ENCODE results near the gene GFRA4.

GFRA4 gene, protein sequence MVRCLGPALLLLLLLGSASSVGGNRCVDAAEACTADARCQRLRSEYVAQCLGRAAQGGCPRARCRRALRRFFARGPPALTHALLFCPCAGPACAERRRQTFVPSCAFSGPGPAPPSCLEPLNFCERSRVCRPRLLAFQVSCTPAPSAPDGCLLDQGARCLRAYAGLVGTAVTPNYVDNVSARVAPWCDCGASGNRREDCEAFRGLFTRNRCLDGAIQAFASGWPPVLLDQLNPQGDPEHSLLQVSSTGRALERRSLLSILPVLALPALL

DNA sequence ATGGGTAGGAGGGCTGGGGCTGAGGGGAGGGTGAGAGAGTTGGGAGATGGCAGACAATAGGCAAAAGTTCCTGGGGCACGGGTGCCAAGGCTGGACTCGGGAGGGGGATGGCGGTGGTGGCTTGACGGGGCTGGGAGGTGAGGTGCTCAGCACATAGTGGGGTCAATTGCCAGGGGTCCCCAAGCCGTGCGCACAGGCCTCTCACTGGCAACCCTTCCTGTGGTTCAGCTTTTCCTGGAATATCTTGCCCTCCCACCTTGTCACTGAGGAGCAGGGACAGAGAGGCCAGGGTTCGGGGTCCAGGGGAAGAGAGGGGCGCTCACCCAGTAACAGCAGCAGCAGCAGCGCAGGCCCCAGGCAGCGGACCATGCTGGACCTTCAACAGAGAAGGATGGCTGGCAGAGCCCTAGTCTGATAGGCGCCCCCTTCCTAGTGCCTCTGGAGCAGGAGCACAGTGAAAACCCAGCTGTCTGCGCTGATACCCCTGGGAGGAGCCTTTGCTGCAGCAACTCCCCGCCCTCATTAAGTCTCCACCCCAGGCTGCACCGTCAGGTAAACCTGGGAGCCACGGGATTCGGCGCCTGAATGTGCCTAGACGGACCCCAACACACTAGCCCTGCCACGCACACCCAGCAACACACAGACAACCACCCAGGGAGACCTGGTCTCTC is at the start of gene GFRA4:
Gene GFRA4 (minus strand): TSS at position 369 of the 671 bp plus-strand sequence. CDS start 0 bp downstream, at position 369.
- in situ Hi-C loops (cut with HindIII; ENCODE audit: low sequenced_read_pairs), result no loop called here

DNA sequence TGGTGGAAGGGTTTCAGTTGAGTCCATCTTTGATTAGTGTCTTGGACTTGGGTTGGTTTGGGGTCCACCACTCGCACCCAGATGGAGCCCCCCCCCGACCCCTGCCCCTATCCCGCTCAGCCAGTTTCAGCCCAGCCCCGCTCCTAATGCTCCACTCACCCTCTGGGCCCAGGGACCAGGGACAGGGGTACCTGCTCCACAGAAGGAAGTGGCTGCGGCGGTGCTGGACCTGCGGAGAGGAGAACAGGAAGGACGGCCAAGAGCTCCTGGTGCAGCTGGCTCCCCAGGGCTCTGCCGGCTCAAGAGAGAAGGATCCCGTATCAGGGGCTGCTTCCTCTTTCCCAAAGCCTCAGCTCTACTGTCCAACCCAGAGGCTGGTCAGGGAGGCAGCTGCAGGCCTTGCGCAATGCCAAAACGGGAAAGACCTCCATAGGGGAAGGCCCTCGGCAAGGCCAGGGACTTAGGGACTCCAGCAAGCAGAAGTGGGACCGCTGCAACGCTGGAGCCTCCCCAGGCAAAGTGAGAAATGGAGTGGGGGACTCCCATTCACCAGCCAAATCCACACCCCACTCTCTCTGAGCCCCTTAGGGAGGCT is 49.2 kb upstream of the GFRA4 start, which contains the start of gene SIGLEC1:
Gene SIGLEC1 (minus strand): TSS at position 322 of the 595 bp plus-strand sequence. CDS start 5,472 bp downstream, outside the sequence.
- in situ Hi-C loops (cut with HindIII; ENCODE audit: low sequenced_read_pairs), result no loop called here

DNA sequence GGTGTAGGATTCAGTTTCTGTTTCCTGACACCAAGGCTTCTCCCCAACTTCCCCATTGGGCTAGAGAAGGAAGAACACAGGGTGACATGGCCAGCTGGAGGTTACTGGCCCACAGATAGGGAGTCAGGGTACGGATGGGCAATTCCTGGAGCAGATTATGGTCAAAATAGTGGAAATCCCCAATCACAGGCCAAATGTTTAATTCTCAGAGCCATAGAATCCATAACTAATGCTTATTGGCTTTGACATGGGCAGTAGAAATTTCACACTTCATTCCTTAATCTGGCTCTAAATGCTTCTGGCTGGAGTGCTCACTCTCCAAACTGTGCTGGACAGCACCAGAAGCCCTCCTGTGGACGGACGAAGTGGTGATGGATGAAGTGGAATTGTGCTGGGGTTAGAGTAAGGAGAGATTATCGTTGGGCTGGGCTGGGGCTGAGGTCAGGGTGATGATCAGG is 48.3 kb upstream of the GFRA4 start:
- in situ Hi-C loops (cut with HindIII; ENCODE audit: low sequenced_read_pairs), result no loop called here

DNA sequence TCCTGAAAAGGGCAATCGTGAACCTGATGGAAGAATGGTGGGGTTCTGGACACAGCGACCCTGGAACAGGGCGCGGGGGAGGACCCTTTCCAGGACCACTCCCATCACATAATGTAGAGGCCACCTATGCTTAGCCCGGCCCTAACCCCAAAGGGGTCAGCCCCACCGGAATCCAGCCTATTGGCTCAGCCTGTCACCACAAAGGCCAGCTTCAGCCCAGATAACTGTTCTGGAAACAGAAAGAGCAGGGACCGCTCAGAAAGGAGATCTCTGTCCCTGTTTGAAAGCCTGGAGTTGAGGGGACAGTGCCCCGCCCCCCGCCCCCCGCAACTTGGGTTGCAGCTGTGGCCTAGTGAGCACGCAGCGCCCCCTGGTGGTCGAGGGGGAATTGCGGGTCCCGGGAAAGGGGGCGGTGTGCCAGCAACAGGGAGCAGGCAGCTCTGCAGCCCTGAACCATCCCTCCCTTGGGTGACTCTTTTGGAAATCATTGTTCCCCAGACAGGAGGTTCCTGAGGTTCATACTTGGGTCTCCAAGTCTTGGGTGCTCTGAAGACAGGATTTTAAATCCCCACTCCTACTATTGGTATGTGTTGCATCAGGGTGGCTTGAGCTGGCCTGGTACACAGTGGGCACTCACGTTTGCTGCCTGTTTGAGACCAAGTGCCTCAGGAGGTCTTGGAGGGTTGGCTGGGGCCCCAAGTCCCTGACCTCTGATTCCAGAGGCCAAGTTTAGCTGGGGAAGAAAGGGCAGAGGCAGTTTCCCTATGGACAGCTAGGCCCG is 47.7 kb upstream of the GFRA4 start:
- in situ Hi-C loops (cut with HindIII; ENCODE audit: low sequenced_read_pairs), result no loop called here

DNA sequence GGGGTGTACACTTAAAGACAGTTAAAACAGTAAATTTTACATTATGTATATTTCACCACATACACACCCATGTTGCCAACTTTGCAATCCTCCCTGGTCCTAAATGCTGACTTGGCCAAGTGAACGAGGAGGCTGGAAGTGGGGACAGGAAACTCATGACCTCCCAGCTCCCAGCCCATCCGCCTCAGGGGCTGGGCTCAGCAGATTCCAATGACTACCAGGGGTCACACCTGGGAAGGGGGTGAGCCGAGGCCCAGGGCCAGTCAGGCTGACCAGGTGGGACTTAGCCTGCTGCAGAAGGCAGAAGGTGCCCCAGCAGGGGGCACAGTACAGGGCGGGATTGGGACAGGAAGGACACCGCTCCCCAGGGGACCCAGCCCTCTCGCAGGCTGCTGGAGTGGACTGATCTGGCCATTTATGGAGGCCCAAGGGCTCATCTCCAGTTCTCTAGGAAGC is 46.8 kb upstream of the GFRA4 start:
- in situ Hi-C loops (cut with HindIII; ENCODE audit: low sequenced_read_pairs), result no loop called here

DNA sequence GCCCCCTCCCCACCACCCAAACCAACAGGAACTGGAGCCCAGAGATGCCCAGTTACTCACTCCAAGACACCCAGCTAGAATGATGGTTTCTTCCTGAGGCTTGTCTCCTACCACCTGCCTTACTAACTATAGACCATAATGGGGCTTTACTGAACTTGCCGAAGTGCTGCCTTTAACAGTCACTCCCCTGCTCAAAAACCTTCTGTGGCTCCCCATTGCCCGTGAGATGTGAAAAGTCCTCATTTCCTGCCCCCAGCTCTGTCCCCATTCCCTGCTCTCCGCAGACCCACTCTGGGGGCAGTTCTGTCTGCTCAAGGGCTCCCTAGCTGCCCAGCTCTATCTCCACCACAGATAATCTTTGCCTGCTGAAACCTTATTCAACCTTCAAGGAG is 44.3 kb upstream of the GFRA4 start:
- in situ Hi-C loops (cut with HindIII; ENCODE audit: low sequenced_read_pairs), result no loop called here

DNA sequence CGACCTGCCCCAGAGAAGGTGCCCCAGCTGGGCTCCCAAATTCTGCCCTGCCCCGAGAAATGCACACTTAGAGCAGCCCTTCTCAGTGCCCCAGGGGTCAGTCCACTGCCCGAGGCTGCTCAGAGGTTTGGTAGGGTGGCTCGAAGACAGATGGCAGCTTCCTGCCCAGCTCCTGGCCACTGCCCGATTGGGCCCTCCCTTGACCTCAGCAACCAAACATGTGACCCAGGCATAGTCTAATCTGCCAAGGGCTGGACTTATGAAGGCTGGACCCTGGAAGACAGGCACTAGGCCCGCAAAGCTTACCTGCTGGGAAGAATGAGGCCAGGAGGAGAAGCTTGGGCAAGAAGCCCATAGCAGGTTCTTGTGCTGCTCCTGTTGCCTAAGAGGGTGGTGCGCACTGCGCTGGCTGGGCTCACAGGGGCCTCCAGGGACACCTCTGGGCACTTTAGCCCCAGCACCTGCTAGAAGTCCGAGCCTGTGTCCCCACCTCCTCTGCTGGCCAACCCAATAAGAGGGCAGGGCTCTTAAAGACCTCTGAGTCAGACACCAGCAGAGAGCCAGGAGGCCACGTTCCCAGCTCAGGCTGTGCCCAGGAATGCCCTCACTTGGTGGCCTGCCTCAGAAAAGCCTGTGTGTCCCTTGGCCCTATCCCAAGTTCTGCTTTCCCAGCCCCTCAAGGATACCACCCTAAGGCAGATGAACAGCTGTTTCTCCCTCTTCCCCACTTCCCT is 43.7 kb upstream of the GFRA4 start:
- in situ Hi-C loops (cut with HindIII; ENCODE audit: low sequenced_read_pairs), result no loop called here

DNA sequence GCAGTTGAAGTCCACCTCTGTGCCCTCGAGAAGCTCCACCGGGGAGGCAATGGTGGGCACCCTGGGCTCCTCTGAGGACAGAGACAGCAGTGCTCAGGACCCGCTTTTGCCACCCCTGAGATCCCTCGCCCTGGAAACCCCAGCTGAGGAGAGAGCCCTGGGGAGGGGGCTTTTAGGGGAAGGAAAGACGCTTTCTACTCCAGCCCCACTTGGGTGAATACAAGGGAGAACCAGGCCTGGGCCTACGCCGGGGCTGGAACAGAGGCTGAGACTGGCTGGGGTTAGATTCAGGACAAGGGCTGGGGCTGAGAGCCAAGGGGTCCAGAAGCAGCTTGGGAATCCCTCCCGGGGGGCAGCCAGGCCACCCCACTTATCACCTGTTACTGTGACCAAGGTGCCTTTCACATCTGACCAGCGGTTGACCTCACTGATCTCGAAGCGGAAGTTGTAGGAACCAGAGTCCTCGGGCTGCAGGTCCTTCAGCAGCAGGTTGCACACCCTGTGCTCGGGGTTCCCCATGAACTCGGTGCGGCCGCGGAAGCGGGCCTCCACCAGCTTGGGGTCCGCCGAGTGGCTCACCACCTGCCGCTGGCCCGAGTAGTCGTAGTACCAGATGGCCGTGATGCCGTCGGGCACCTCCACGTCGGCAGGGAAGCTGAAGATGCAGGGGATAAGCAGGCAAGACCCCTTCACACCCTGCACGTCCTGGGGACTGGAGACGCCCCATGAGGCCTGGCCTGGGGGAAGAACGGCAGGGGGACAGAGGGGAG is 43.0 kb upstream of the GFRA4 start:
- in situ Hi-C loops (cut with HindIII; ENCODE audit: low sequenced_read_pairs), result no loop called here

DNA sequence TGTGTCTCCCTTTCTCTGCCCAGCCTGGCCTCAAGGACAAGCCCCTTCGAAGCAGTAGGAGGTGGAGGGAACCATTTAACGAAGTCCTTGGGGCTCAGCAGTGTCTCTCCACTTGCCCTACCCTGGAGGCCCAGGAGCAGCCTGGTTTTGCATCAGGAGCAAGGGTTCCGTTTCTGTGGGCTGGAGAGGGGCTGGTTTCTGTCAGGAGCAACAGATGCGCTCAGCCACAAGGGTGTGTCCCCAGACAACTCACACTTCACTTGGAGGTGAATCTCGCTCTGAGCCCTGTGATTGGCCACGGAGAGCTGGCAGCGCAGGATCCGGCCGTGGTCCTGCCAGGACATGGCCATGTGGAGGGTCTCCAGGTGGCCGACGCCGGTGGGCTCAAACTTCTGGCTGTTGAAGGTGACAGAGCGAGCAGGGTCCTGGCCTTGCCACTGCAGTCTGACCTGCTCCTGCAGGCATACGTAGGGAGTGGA is 42.3 kb upstream of the GFRA4 start:
- in situ Hi-C loops (cut with HindIII; ENCODE audit: low sequenced_read_pairs), result no loop called here

DNA sequence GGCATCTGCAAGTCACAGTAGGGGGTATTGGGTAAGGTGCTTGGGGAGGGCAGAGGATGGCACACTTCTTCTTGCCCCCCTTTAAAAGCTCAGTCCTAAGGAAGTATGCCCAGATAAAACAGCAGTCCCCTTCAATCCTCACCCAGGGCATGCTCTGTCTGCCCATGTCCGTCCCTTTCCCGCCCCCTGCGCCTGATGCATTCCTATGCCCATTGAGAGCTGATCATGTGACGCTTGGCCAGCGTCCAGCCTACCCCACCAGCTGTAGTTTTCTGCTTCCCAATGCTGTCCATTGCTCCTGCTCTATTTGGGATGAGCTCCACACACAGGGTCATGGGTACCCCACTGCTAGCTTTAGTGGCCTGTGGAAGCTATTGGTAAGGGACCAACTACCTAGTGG is 40.9 kb upstream of the GFRA4 start:
- in situ Hi-C loops (cut with HindIII; ENCODE audit: low sequenced_read_pairs), result no loop called here

DNA sequence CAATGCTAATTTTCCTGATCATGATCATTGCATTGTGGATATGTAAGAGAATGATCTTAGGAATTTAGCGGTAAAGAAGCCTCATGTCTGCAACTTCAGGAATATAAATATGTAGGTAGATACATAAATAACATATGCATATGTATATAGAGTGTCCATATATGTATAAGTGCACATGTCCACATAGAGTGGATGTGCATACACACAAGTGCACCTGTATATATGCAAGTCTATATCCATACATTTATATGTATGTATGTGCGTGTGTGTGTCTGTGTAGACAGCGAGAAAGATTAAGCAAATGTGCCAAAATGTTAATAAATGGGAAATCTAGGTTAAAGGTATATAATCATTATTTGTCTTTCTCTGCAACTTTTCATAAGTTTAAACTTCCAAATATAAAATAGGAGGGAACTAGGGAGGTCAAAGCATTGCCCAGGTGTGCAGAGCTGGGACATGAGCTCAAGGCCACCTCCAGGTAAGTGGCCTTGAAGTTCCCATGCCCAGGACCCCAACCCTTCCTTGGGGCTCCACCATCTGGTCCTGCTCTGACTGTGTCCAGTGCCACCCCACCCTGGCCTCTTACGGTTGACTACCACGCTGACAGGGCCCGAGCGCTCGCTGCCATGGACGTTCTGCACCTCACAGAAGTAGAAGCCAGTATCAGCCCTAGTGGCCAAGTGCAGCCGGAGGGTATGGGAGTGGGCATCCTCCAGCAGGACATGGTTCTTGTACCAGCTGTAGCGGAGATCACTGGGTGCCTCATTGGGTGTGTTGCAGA is 39.6 kb upstream of the GFRA4 start:
- in situ Hi-C loops (cut with HindIII; ENCODE audit: low sequenced_read_pairs), result no loop called here

DNA sequence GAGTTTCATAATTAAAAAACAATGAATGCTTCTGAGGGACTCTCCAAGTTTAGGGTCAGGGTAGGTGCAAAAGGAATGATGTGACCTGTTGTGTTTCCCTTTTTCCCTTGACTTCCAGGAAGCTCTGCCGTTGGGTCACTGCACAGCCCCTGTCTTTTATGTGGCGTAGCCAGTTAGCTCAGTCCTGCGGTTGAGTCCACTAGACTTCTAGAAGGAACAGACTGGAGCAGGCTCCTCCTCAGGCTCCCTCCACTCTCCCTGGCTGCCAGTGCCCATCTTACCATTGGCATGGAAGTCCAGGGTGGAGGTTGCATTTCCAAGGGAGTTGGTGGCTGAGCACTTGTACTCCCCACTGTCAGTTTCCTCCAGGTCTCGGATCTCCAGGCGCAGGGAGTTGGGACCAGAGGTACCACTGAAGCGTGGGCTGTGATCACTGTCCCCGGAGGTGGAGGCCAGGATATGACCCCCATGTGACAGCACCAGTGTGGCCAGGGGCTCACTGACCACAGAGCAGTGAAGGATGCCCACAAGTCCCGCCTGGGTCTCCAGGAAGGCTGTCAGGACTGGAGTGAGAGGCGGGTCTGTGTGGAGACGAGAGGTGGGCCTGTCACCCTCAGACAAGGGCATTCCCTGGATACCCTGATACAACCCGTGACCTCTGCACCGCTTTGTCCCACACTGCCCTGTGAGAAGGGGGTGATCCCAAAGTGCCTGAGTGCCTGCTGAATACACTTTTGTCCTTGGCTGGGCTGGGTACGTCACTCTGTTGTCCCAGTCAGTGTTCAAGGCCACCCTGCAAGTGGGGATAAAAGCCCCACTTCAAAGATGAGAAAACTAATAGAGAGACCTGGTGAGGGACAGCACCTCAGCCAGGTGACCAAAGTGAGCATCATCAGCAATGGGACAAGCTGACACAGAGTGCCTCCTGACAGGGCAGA is 38.1 kb upstream of the GFRA4 start:
- in situ Hi-C loops (cut with HindIII; ENCODE audit: low sequenced_read_pairs), result no loop called here

DNA sequence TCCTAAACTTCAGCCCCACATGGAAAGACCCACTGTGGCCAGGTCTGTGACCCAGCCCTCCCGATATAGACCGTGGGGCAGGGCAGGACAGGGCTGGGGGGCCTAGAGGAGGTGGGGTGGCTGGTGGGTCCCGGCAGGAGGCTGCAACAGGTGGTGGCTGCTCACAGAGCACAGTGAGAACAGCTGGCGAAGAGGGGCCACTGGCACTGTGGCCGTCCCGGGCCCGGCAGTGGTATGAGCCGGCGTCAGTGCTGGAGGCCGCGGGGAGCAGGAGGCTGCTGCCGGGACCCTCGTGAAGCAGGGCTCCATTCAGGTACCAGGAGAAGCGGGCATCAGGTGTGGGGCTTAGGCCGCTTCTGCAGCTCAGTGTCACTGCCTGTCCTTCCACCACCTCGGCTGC is 35.8 kb upstream of the GFRA4 start:
- in situ Hi-C loops (cut with HindIII; ENCODE audit: low sequenced_read_pairs), result no loop called here

DNA sequence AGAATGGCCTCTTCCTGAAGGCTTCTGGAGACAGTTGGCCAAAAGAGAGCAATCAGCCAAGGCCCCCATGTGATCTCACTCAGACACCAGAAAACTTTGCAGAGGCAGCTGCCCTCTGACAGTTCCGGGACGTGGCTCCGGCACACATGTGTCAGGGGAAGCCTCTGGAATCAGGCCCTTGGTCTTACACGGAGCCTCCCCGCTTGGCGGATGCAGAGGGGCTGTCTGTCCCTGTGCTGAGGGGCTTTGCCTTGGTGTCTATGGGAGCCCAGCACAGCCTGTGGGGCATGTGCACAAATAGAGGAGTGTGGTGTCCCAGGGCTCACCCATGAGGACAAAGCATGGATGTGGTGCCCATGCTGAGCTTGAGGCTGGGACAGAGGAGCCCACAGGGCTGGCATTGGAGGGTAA is 35.4 kb upstream of the GFRA4 start:
- in situ Hi-C loops (cut with HindIII; ENCODE audit: low sequenced_read_pairs), result no loop called here

DNA sequence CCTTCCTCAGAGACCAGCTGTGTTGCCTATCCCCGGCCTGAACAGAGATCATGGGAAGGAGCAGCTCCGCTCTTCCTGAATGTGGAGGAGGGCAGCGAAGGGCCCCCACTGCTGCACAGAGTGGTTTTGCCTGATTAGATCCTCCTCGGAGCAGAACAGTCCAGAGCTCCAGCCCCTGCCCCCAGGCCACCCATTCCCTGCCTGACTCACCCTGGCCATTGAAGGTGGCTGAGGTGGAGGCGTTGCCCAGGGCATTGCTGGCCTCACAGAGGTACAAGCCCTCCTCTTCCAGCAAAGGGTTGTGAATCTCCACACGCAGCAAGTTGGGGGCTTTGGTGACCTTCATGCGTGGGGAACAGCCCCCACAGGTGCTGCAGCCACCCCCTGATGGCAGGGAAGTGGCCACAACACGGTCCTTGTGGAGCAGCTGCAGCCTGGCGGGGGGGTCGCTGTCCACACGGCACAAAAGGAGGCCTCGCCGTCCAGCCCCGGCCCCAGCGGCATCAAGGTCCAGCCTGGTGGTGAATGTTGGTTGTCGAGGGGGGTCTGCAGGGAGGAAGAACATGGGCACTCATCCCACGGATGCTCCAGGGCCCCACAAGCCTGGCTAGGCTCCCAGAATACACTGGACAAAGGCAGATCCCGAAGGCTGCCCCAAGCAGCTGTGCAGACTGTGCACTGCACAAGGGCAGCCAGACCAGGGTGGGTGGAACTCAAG is 34.5 kb upstream of the GFRA4 start:
- in situ Hi-C loops (cut with HindIII; ENCODE audit: low sequenced_read_pairs), result no loop called here

DNA sequence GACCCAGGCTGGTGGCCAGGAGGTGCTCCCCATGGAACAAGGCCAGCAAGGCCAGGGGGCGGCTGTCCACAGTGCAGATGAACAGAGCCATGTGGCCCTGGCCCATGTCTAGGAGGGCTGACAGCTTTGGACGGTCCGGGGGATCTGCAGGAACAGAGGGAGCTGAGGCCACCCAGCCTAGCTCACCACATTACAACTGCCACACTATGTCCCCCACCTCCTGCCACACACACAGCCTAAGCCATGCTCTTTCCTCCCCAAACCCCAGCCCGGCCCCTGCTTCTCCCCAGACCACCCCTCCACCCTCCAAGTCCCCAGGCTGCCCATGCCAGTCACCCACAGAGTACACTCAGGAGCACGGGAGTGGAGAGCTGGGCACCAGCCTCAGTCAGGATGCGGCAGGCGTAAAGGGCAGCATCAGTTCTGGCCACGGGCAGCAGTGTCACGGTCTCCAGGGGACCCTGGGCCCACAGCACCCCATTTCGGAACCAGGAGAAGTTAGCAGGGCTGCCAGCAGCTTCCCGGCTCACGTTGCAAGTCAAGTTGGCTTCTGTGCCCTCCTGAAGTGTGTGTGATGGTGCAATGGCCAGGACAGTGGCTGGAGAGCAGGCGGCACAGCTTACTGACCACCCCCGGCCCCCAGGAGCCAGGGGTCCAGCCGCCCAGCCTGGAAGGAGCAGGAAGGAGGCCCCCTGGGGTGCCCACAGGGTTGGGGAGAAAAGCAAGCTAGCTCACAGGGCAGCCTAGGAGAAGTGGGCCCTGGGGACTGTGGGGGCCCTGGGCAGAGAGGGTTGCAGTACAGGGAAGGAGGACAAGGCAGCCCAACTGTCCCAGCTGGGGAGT is 33.8 kb upstream of the GFRA4 start:
- in situ Hi-C loops (cut with HindIII; ENCODE audit: low sequenced_read_pairs), result no loop called here
